ENCODE results near the gene PPHLN1.

The PPHLN1 gene

GRCh38 chr12:42445891-42446290 lies 119.9 kb downstream of the PPHLN1 start:
- no peak for DNase-seq

GRCh38 chr12:42446761-42447160 lies 120.8 kb downstream of the PPHLN1 start:
- DNase-seq, result no peak

GRCh38 chr12:42447371-42447786 lies 121.4 kb downstream of the PPHLN1 start:
- DNase-seq, result no peak

GRCh38 chr12:42448841-42449240 lies 122.9 kb downstream of the PPHLN1 start:
- DNase-seq, result no peak

GRCh38 chr12:42450248-42450647 lies 124.3 kb downstream of the PPHLN1 start:
- no peak for DNase-seq

- no peak for DNase-seq
Observed at GRCh38 chr12:42458575-42458974, 132.6 kb downstream of the PPHLN1 start.

- no peak for DNase-seq
Observed at GRCh38 chr12:42459336-42459847, 133.4 kb downstream of the PPHLN1 start.

GRCh38 chr12:42462486-42462885 lies 136.5 kb downstream of the PPHLN1 start:
- DNase-seq, result no peak

- DNase-seq, result no peak
Observed at GRCh38 chr12:42463671-42464070, 137.7 kb downstream of the PPHLN1 start.

GRCh38 chr12:42468341-42468821 lies 142.4 kb downstream of the PPHLN1 start:
- DNase-seq, result peak; percentile 12 to 41

GRCh38 chr12:42468921-42469320 lies 143.0 kb downstream of the PPHLN1 start:
- no peak for DNase-seq

GRCh38 chr12:42469355-42470175 lies 143.6 kb downstream of the PPHLN1 start:
- peak; percentile 2 to 50 for DNase-seq

- DNase-seq, result no peak
Observed at GRCh38 chr12:42472376-42472775, 146.4 kb downstream of the PPHLN1 start.

- DNase-seq, result no peak
Observed at GRCh38 chr12:42473130-42473529, 147.2 kb downstream of the PPHLN1 start.

- DNase-seq, result no peak
Observed at GRCh38 chr12:42473561-42473960, 147.6 kb downstream of the PPHLN1 start.

- no peak for DNase-seq
Observed at GRCh38 chr12:42474391-42474790, 148.4 kb downstream of the PPHLN1 start.

- no peak for DNase-seq
Observed at GRCh38 chr12:42475106-42475505, 149.1 kb downstream of the PPHLN1 start.

GRCh38 chr12:42477941-42478340 lies 152.0 kb downstream of the PPHLN1 start:
- DNase-seq, result no peak

- no peak for DNase-seq
Observed at GRCh38 chr12:42481368-42481767, 155.4 kb downstream of the PPHLN1 start.

- DNase-seq, result peak in 1 of 2 experiments; percentile 25
Observed at GRCh38 chr12:42482041-42482747, 156.2 kb downstream of the PPHLN1 start.

GRCh38 chr12:42482748-42483520 lies 157.0 kb downstream of the PPHLN1 start:
- DNase-seq, result peak; percentile 55 to 65

GRCh38 chr12:42483521-42483790 lies 157.5 kb downstream of the PPHLN1 start:
- no peak for DNase-seq

- DNase-seq, result no peak
Observed at GRCh38 chr12:42484996-42485395, 159.0 kb downstream of the PPHLN1 start.
